GM23338 (cell line): Measurements from ENCODE around the gene KCNT2. TPM values are rescaled to one million over a fixed set of nuclear protein-coding genes. Genes with fewer than 3 reads are reported as not detected.

Experiments used
- ATAC-seq: fragments of 200-7000 bp; cut with Tn5 transposase; 3 replicates; pipeline ENCODE4 v1.9.1; 2020
- DNase-seq: peaks from one replicate; pipeline ENCODE4 v3.0.0-alpha.2; 2015; ENCODE audit warnings: low spot score
- H2AFZ ChIP-seq: fragments of 200-600 bp; sonication (generic); 2 replicates; pipeline ENCODE4 v1.8.0; 2016; ENCODE audit warnings: antibody characterized with exemption, mild to moderate bottlenecking, moderate library complexity
- H3F3A ChIP-seq: fragments of 200-600 bp; sonication (generic); replicated peaks from 2 replicates; pipeline ENCODE4 v1.8.0; 2017; ENCODE audit warnings: antibody characterized with exemption, mixed run types, low read depth
- H3K27ac ChIP-seq: fragments of 200-600 bp; sonication (generic); 2 replicates; pipeline ENCODE4 v1.6.1; 2016; ENCODE audit warnings: low read depth
- H3K27me3 ChIP-seq: fragments of 200-600 bp; sonication (generic); 2 replicates; pipeline ENCODE4 v1.8.0; 2016; ENCODE audit warnings: mild to moderate bottlenecking, mixed run types, moderate library complexity; ENCODE audit not compliant: insufficient read depth
- H3K36me3 ChIP-seq: fragments of 200-600 bp; sonication (generic); 2 replicates; pipeline ENCODE4 v1.8.0; 2016; ENCODE audit warnings: mild to moderate bottlenecking; ENCODE audit not compliant: insufficient read depth
- H3K4me1 ChIP-seq: fragments of 200-600 bp; sonication (generic); 2 replicates; pipeline ENCODE4 v1.8.0; 2016; ENCODE audit warnings: mild to moderate bottlenecking, moderate library complexity; ENCODE audit not compliant: insufficient read depth
- H3K4me2 ChIP-seq: fragments of 200-600 bp; sonication (generic); 2 replicates; pipeline ENCODE4 v1.7.1; 2017; ENCODE audit warnings: mixed run types
- H3K4me3 ChIP-seq: fragments of 200-600 bp; sonication (generic); 2 replicates; pipeline ENCODE4 v1.6.1; 2016; ENCODE audit warnings: mixed run types
- H3K79me2 ChIP-seq: fragments of 200-600 bp; sonication (generic); replicated peaks from 2 replicates; pipeline ENCODE4 v1.8.0; 2017; ENCODE audit warnings: mild to moderate bottlenecking; ENCODE audit not compliant: insufficient read depth
- H3K9me2 ChIP-seq: fragments of 200-600 bp; sonication (generic); 2 replicates; pipeline ENCODE4 v1.8.0; 2017; ENCODE audit not compliant: insufficient read depth
- H4K20me1 ChIP-seq: fragments of 200-600 bp; sonication (generic); replicated peaks from 2 replicates; pipeline ENCODE4 v1.8.0; 2017; ENCODE audit warnings: mild to moderate bottlenecking; ENCODE audit not compliant: insufficient read depth
- H3K27ac Mint-ChIP-seq: 2 replicates; pipeline ENCODE4 v1.8.0; 2020; ENCODE audit warnings: inconsistent platforms, mild to moderate bottlenecking, moderate library complexity, mixed read lengths
- H3K27me3 Mint-ChIP-seq: 3 replicates; pipeline ENCODE4 v1.8.0; 2022; ENCODE audit warnings: low read depth, mild to moderate bottlenecking, moderate library complexity, mixed read lengths, inconsistent platforms; ENCODE audit not compliant: insufficient read depth, poor library complexity
- H3K36me3 Mint-ChIP-seq: 3 replicates; pipeline ENCODE4 v1.8.0; 2021; ENCODE audit warnings: low read depth, mild to moderate bottlenecking, inconsistent platforms, moderate library complexity, mixed read lengths
- H3K4me1 Mint-ChIP-seq: 3 replicates; pipeline ENCODE4 v1.8.0; 2020; ENCODE audit warnings: mild to moderate bottlenecking, inconsistent platforms, mixed read lengths
- H3K4me3 Mint-ChIP-seq: 3 replicates; pipeline ENCODE4 v1.8.0; 2021; ENCODE audit warnings: moderate library complexity, mild to moderate bottlenecking, inconsistent platforms, mixed read lengths
- H3K9me3 Mint-ChIP-seq: 3 replicates; pipeline ENCODE4 v1.8.0; 2020; ENCODE audit warnings: moderate library complexity, mild to moderate bottlenecking, inconsistent platforms, mixed read lengths
- CTCF ChIP-seq, 2 experiments: fragments of 200-600 bp in 1 of 2; sonication (generic) in 1 of 2; conservative IDR thresholded peaks; 2 replicates each; pipeline versions ENCODE4 v1.5.1 to v1.6.1; 2016 to 2017; ENCODE audit warnings: antibody characterized with exemption in 2 of 2, low read depth in 2 of 2, mild to moderate bottlenecking in 2 of 2, moderate library complexity in 1 of 2
- ETS1 ChIP-seq: IDR thresholded peaks from 2 replicates; pipeline ENCODE4 v1.6.1; 2016; ENCODE audit warnings: antibody characterized with exemption
- EZH2 ChIP-seq: fragments of 200-600 bp; sonication (generic); IDR thresholded peaks from one replicate; pipeline ENCODE4 v1.8.0; 2017; ENCODE audit warnings: antibody characterized with exemption, mild to moderate bottlenecking, low read depth; ENCODE audit not compliant: unreplicated experiment
- EZH2phosphoT487 ChIP-seq: fragments of 200-600 bp; sonication (generic); IDR thresholded peaks from one replicate; pipeline ENCODE4 v1.8.1; 2018; ENCODE audit warnings: antibody characterized with exemption; ENCODE audit not compliant: unreplicated experiment
- JUNB ChIP-seq: IDR thresholded peaks from one replicate; pipeline ENCODE4 v1.6.1; 2016; ENCODE audit warnings: antibody characterized with exemption; ENCODE audit not compliant: unreplicated experiment
- POLR2AphosphoS5 ChIP-seq: IDR thresholded peaks from 2 replicates; pipeline ENCODE4 v1.6.1; 2016; ENCODE audit warnings: antibody characterized with exemption, low read depth
- REST ChIP-seq: IDR thresholded peaks from one replicate; pipeline ENCODE4 v1.6.1; 2018; ENCODE audit warnings: antibody characterized with exemption; ENCODE audit not compliant: unreplicated experiment
- ZNF114 ChIP-seq: fragments of 250-450 bp; sonication (Bioruptor Pico); IDR thresholded peaks from 2 replicates; pipeline ENCODE4 v1.5.0; 2020; ENCODE audit warnings: mild to moderate bottlenecking, moderate library complexity
- ZNF331 ChIP-seq: fragments of 250-450 bp; sonication (Bioruptor Pico); IDR thresholded peaks from 2 replicates; pipeline ENCODE4 v1.5.0; 2020; ENCODE audit warnings: low read depth, mild to moderate bottlenecking, moderate library complexity
- ZNF462 ChIP-seq: fragments of 250-450 bp; sonication (Bioruptor Pico); IDR thresholded peaks from 2 replicates; pipeline ENCODE4 v1.5.0; 2020; ENCODE audit warnings: mild to moderate bottlenecking, moderate library complexity
- polyA plus RNA-seq: library from polyadenylated mRNA; unstranded; fragments of >200 nt; fragmentation: Nextera tagmentation; extraction: Ambion mirVana; gene quantifications from 2 replicates; pipeline ENCODE4 v1.2.1, GENCODE V29; 2016
- total RNA-seq: library from RNA; depleted of rRNA; stranded (reverse); fragments of >200 nt; shearing (Covaris generic); gene quantifications from 2 replicates; pipeline ENCODE4 v1.2.3, GENCODE V29; 2014

Gene KCNT2
- total and polyA plus RNA-seq, 2 experiments from 2014 or later = 5.4 to 13.4 TPM

- H3K4me3 Mint-ChIP-seq = peak overlapping the region; percentile 97
- TF ChIP-seq ETS1 = no peak
- no peak for TF ChIP-seq JUNB
- TF ChIP-seq REST = no peak
- no peak for TF ChIP-seq ZNF331
- TF ChIP-seq POLR2AphosphoS5 = no peak
- no peaks in the 10 kb centered on the region for H4K20me1 ChIP-seq
- H3K79me2 ChIP-seq = peaks cover 49% of the 10 kb centered on the region
- peak overlapping the region; percentile 100 for H3K27ac ChIP-seq
- H3K4me2 ChIP-seq = peak overlapping the region; percentile 92
- H3K4me3 ChIP-seq = peak overlapping the region; percentile 84
- peak; percentile 55 for DNase-seq
- no peaks in the 10 kb centered on the region; the same call in 1 of the 2 replicates for H3K36me3 ChIP-seq
- peak overlapping the region; percentile 98 for H3K27ac Mint-ChIP-seq
- no peaks in the 10 kb centered on the region for H3K27me3 ChIP-seq
- 0 out of 3 replicates have a peak, but pooled peaks cover 6% of the 10 kb centered on the region for H3K36me3 Mint-ChIP-seq
- H3K9me3 Mint-ChIP-seq = no peaks in the 10 kb centered on the region
- peaks cover 43% of the 10 kb centered on the region for H3K4me1 Mint-ChIP-seq
- peaks cover 9% of the 10 kb centered on the region for H3F3A ChIP-seq
- no peaks in the 10 kb centered on the region for H3K9me2 ChIP-seq
- peaks cover 35% of the 10 kb centered on the region for H3K4me1 ChIP-seq
- peak; percentile 2 for ATAC-seq
- H3K27me3 Mint-ChIP-seq = peaks cover 3% of the 10 kb centered on the region
- H2AFZ ChIP-seq = peak overlapping the region; percentile 45
These were observed 259 bp downstream of the KCNT2 start for GRCh38 chr1:196607981-196608380.

GRCh38 chr1:196603651-196604050 lies 4.6 kb downstream of the KCNT2 start:
- Histone ChIP-seq H4K20me1 (peaks cover 15% of the 10 kb centered on the region), H3F3A (peaks cover 9% of the 10 kb centered on the region), H3K36me3 (no peaks in the 10 kb centered on the region; the same call in 1 of the 2 replicates), H2AFZ (no peak overlapping the region), H3K9me2 (no peaks in the 10 kb centered on the region), H3K79me2 (peaks cover 92% of the 10 kb centered on the region), H3K27ac (no peak overlapping the region), H3K4me3 (no peak overlapping the region), H3K4me2 (no peak overlapping the region), H3K27me3 (no peaks in the 10 kb centered on the region), H3K4me1 (peaks cover 16% of the 10 kb centered on the region)
- no peaks in the 10 kb centered on the region for H3K9me3 Mint-ChIP-seq
- no peak for ATAC-seq
- peaks cover 3% of the 10 kb centered on the region for H3K27me3 Mint-ChIP-seq
- 0 out of 3 replicates have a peak, but pooled peaks cover 6% of the 10 kb centered on the region for H3K36me3 Mint-ChIP-seq
- H3K27ac Mint-ChIP-seq = no peak overlapping the region
- no peak for DNase-seq
- no peak overlapping the region for H3K4me3 Mint-ChIP-seq
- H3K4me1 Mint-ChIP-seq = peaks cover 19% of the 10 kb centered on the region
- TF ChIP-seq EZH2 = no peak
- no peak for TF ChIP-seq ZNF462
- no peak for TF ChIP-seq ZNF114 (CRISPR knock-in tag)
- no peak for TF ChIP-seq ZNF331
- no peak for TF ChIP-seq CTCF (conservative IDR thresholded peaks at IDR 0.05; ENCODE audit: low read depth in 2 of 2)
- TF ChIP-seq EZH2phosphoT487 = no peak
